HUDEP-2 (cell line): Measurements from ENCODE around the gene LCN12.

Experiments
- DNase-seq, 76 experiments: peaks; one replicate each; lab custom pipeline; 2025; ENCODE audit not compliant: unreplicated experiment in 76 of 76; lab: John Stamatoyannopoulos, UW

Gene LCN12

GRCh38 chr9:136951541-136952320, at the start of gene LCN12:
LCN12 (plus strand) TSS chr9:136952273; CDS start chr9:136952328, 55 bp downstream.
- no peak for DNase-seq

- no peak for DNase-seq
Measured at GRCh38 chr9:136903041-136903554, 49.0 kb upstream of the LCN12 start.

- peak in 1 of 76 experiments; percentile 5 for DNase-seq
Measured at GRCh38 chr9:136906266-136906665, 45.8 kb upstream of the LCN12 start.

- DNase-seq, result no peak
Measured at GRCh38 chr9:136907011-136907914, 44.8 kb upstream of the LCN12 start.

GRCh38 chr9:136910197-136910900, 41.7 kb upstream of the LCN12 start:
- DNase-seq, result no peak

GRCh38 chr9:136910901-136911245, 41.2 kb upstream of the LCN12 start:
- DNase-seq, result no peak

GRCh38 chr9:136913701-136914438, 38.2 kb upstream of the LCN12 start:
- no peak for DNase-seq

GRCh38 chr9:136915632-136916329, 36.3 kb upstream of the LCN12 start:
- no peak for DNase-seq

GRCh38 chr9:136916330-136917184, 35.5 kb upstream of the LCN12 start:
- DNase-seq, result no peak

GRCh38 chr9:136917902-136918301, 34.2 kb upstream of the LCN12 start:
- no peak for DNase-seq

- DNase-seq, result no peak
Measured at GRCh38 chr9:136920069-136920468, 32.0 kb upstream of the LCN12 start.

- DNase-seq, result no peak
Measured at GRCh38 chr9:136920734-136921231, 31.3 kb upstream of the LCN12 start.

- DNase-seq, result no peak
Measured at GRCh38 chr9:136921307-136921706, 30.8 kb upstream of the LCN12 start.

GRCh38 chr9:136921718-136922117, 30.4 kb upstream of the LCN12 start:
- no peak for DNase-seq

GRCh38 chr9:136922540-136922939, 29.5 kb upstream of the LCN12 start:
- no peak for DNase-seq

GRCh38 chr9:136923881-136924280, 28.2 kb upstream of the LCN12 start:
- DNase-seq, result no peak

- DNase-seq, result no peak
Measured at GRCh38 chr9:136925414-136926153, 26.5 kb upstream of the LCN12 start.

GRCh38 chr9:136926154-136926704, 25.8 kb upstream of the LCN12 start:
- no peak for DNase-seq
